ENCODE measurements around the gene ZNF462. TPM values are rescaled to one million over a fixed set of nuclear protein-coding genes. Genes with fewer than 3 reads are reported as not detected.

The ZNF462 gene
- total and polyA plus RNA-seq, 2 of the 13 experiments (the other 11 are each of a cell fraction or from before 2014, with no cell fraction given) = not detected

- Histone ChIP-seq H3K79me2 (ENCODE audit: insufficient read depth, low read length) (no peaks in the 10 kb centered on the region), H3K27ac (ENCODE audit: extremely low read length, insufficient read depth, low read length) (no peak overlapping the region), H3K4me2 (ENCODE audit: low read depth, low read length) (no peak overlapping the region), H3K4me1 (ENCODE audit: insufficient read depth, low read length) (no peaks in the 10 kb centered on the region), H4K20me1 (ENCODE audit: insufficient read depth, low read length) (no peaks in the 10 kb centered on the region), H3K9ac (ENCODE audit: insufficient read depth, low read depth, low read length) (no peak overlapping the region), H3K36me3 (replicated peaks in 1 of 2; ENCODE audit: control insufficient read depth in 1 of 2, insufficient read depth in 2 of 2, low read length in 2 of 2) (no peaks in the 10 kb centered on the region), H3K4me3 (replicated peaks in 1 of 3; ENCODE audit: insufficient read depth in 1 of 3, low read depth in 2 of 3, low read length in 3 of 3) (no peak overlapping the region), H3K27me3 (ENCODE audit: control insufficient read depth in 1 of 2, insufficient read depth in 2 of 2, low read length in 2 of 2) (peaks cover 0 to 19% of the 10 kb centered on the region in 2 experiments; a peak in 3 of 5 replicates), H3K9me3 (ENCODE audit: low read length) (no peaks in the 10 kb centered on the region), H2AFZ (ENCODE audit: low read length) (no peak overlapping the region)
- FAIRE-seq = no peak
- POLR2A ChIA-PET = no interaction called here
- CTCF ChIA-PET (ENCODE audit: low intra/inter-chr PET ratio, low total read pairs) = no interaction called here
- WGBS (ENCODE audit: low lambda C conversion rate) = 45% methylated on average over 3 of the region's 3 CpGs
- TF ChIP-seq SMAD1 (CRISPR knock-in tag; IDR thresholded peaks at IDR 0.05; ENCODE audit: borderline replicate concordance, low read depth) = no peak
- no peak for TF ChIP-seq RBFOX2 (IDR thresholded peaks at IDR 0.05; ENCODE audit: low read depth, low read length)
- no peak for TF ChIP-seq RFXANK (CRISPR knock-in tag; IDR thresholded peaks at IDR 0.05)
- TF ChIP-seq, protein P1, sequence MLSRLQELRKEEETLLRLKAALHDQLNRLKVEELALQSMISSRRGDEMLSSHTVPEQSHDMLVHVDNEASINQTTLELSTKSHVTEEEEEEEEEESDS (CRISPR knock-in tag; IDR thresholded peaks at IDR 0.05; ENCODE audit: borderline replicate concordance) = no peak
- TF ChIP-seq ZBTB1 (CRISPR knock-in tag; IDR thresholded peaks at IDR 0.05; ENCODE audit: borderline replicate concordance) = no peak
- no peak for TF ChIP-seq IKZF4 (CRISPR knock-in tag; IDR thresholded peaks at IDR 0.05; ENCODE audit: borderline replicate concordance, low read depth, not compliant biosample characterization)
- no peak for TF ChIP-seq SRF (IDR thresholded peaks at IDR 0.05; ENCODE audit: low read depth, low read length)
- TF ChIP-seq POLR2AphosphoS2 (IDR thresholded peaks at IDR 0.05; ENCODE audit: low read depth, low read length) = no peak
- TF ChIP-seq KAT8 (CRISPR knock-in tag; IDR thresholded peaks at IDR 0.05) = no peak
- TF ChIP-seq SIX4 (CRISPR knock-in tag; IDR thresholded peaks at IDR 0.05) = no peak
- TF ChIP-seq JUNB (CRISPR knock-in tag; IDR thresholded peaks at IDR 0.05; ENCODE audit: borderline replicate concordance) = no peak
- TF ChIP-seq TCF12 (IDR thresholded peaks at IDR 0.05) = no peak
- TF ChIP-seq TCF12 (CRISPR knock-in tag; IDR thresholded peaks at IDR 0.05) = no peak
- TF ChIP-seq ZNF350 (CRISPR knock-in tag; IDR thresholded peaks at IDR 0.05; ENCODE audit: borderline replicate concordance, low read depth) = no peak
- no peak for TF ChIP-seq HES4 (CRISPR knock-in tag; IDR thresholded peaks at IDR 0.05; ENCODE audit: borderline replicate concordance)
- no peak for ATAC-seq
- in situ Hi-C loops (cut with HindIII; ENCODE audit: extremely low pct_ligation_motif_present, low pct_unique_long_range_greater_than_20kb) = no loop called here
- no peak for DNase-seq (ENCODE audit: low spot score)
- no TSS peak for BruUV-seq (replicated peaks)
- intact Hi-C loops (cut with micrococcal nuclease; ENCODE audit: unreplicated experiment) = no loop called here
Observed at GRCh38 chr9:106857811-106858470, 5.0 kb upstream of the ZNF462 start.
